HEK293T (cell line): ENCODE measurements around the gene CLASRP.

Source experiments
- ARNT ChIP-seq: fragments of 450-650 bp; IDR thresholded peaks from 2 replicates; pipeline ENCODE4 v1.6.1; 2017; ENCODE audit warnings: mild to moderate bottlenecking
- BHLHE40 ChIP-seq: fragments of 450-650 bp; IDR thresholded peaks from 2 replicates; pipeline ENCODE4 v1.6.1; 2016; ENCODE audit warnings: mild to moderate bottlenecking, moderate library complexity, borderline replicate concordance
- CTBP1 ChIP-seq: fragments of 450-650 bp; IDR thresholded peaks from 2 replicates; pipeline ENCODE4 v1.6.1; 2016; ENCODE audit warnings: borderline replicate concordance
- ELF4 ChIP-seq: fragments of 450-650 bp; IDR thresholded peaks from 2 replicates; pipeline ENCODE4 v1.6.1; 2017; ENCODE audit warnings: antibody characterized with exemption
- FOXA1 ChIP-seq: fragments of 450-650 bp; IDR thresholded peaks from 2 replicates; pipeline ENCODE4 v1.6.1; 2016; ENCODE audit warnings: mild to moderate bottlenecking
- FOXK2 ChIP-seq: fragments of 450-650 bp; IDR thresholded peaks from 2 replicates; pipeline ENCODE4 v1.6.1; 2016; ENCODE audit warnings: mild to moderate bottlenecking
- L3MBTL2 ChIP-seq: fragments of 450-650 bp; conservative IDR thresholded peaks from 2 replicates; pipeline ENCODE4 v1.6.1; 2016; ENCODE audit warnings: mild to moderate bottlenecking
- LEF1 ChIP-seq: fragments of 450-650 bp; IDR thresholded peaks from 2 replicates; pipeline ENCODE4 v1.6.1; 2017; ENCODE audit warnings: mild to moderate bottlenecking, borderline replicate concordance
- NFRKB ChIP-seq: fragments of 450-650 bp; IDR thresholded peaks from 2 replicates; pipeline ENCODE4 v1.6.1; 2016; ENCODE audit warnings: mild to moderate bottlenecking, moderate library complexity
- PKNOX1 ChIP-seq: fragments of 450-650 bp; IDR thresholded peaks from 2 replicates; pipeline ENCODE4 v1.6.1; 2016
- SP1 ChIP-seq: fragments of 450-650 bp; IDR thresholded peaks from 2 replicates; pipeline ENCODE4 v1.6.1; 2017
- TARDBP ChIP-seq: fragments of 450-650 bp; IDR thresholded peaks from 2 replicates; pipeline ENCODE4 v1.6.1; 2016
- ZNF384 ChIP-seq: fragments of 450-650 bp; IDR thresholded peaks from 2 replicates; pipeline ENCODE4 v1.6.1; 2016

DNA sequence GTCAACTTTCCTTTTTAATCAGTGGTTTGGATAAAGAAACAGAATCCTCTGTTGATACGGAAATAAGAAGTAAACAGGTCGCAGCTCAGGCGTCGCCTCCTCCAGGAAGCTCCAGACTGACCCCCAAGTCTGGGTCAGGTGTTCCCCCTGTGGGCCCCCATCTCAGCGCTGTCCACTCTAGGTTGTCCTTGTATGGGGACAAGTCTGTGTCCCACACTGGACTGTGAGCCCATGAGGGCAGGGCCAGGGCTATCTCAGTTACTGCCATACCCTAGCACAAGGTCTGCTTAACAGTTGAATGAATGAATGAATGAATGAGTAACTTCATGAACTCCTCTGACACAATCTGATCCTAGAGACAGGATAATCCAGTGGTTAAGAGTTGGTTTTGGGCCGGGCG, 7.5 kb downstream of the CLASRP start:
- TF ChIP-seq SP1 (no peak), FOXA1 (no peak), L3MBTL2 (no peak), PKNOX1 (no peak), NFRKB (no peak), ARNT (no peak), FOXK2 (no peak), TARDBP (no peak), LEF1 (no peak), BHLHE40 (no peak), CTBP1 (no peak), ZNF384 (no peak), ELF4 (no peak)
